HG03432 (cell line): ENCODE data around the gene ZNF423.
"Not testable (repeated sequence)": the region's sequence is repeated elsewhere in the genome, so short reads cannot be mapped to it uniquely, and the experiment has no call there.

ENCODE experiments used
- ATAC-seq: cut with Tn5 transposase; IDR thresholded peaks from one replicate; pipeline ENCODE4 v1.9.1; 2021; ENCODE audit warnings: mild to moderate bottlenecking, moderate library complexity; ENCODE audit not compliant: unreplicated experiment

Gene ZNF423

GRCh38 chr16:49699841-49700175 lies 156.1 kb downstream of the ZNF423 start:
- no peak for ATAC-seq

GRCh38 chr16:49698931-49699840 lies 156.7 kb downstream of the ZNF423 start:
- ATAC-seq = no peak

- no peak for ATAC-seq
These were observed 157.5 kb downstream of the ZNF423 start for GRCh38 chr16:49698453-49698815.

GRCh38 chr16:49697631-49698452 lies 158.1 kb downstream of the ZNF423 start:
- ATAC-seq = no peak

GRCh38 chr16:49696414-49697101 lies 159.4 kb downstream of the ZNF423 start:
- no peak for ATAC-seq

- no peak for ATAC-seq
These were observed 160.0 kb downstream of the ZNF423 start for GRCh38 chr16:49695782-49696413.

- no peak for ATAC-seq
These were observed 162.5 kb downstream of the ZNF423 start for GRCh38 chr16:49693445-49693844.

- no peak for ATAC-seq
These were observed 165.1 kb downstream of the ZNF423 start for GRCh38 chr16:49690778-49691177.

- no peak for ATAC-seq
These were observed 167.7 kb downstream of the ZNF423 start for GRCh38 chr16:49688036-49688697.

- ATAC-seq = no peak
These were observed 168.4 kb downstream of the ZNF423 start for GRCh38 chr16:49687476-49688002.

GRCh38 chr16:49684696-49685095 lies 171.2 kb downstream of the ZNF423 start:
- ATAC-seq = no peak

- ATAC-seq = no peak
These were observed 173.2 kb downstream of the ZNF423 start for GRCh38 chr16:49682577-49683165.

- ATAC-seq = no peak
These were observed 174.6 kb downstream of the ZNF423 start for GRCh38 chr16:49681217-49681883.

- ATAC-seq = no peak
These were observed 176.8 kb downstream of the ZNF423 start for GRCh38 chr16:49679095-49679494.

GRCh38 chr16:49677661-49678060 lies 178.3 kb downstream of the ZNF423 start:
- not testable (repeated sequence) for ATAC-seq

GRCh38 chr16:49675413-49675812 lies 180.5 kb downstream of the ZNF423 start:
- no peak for ATAC-seq

- ATAC-seq = no peak
These were observed 180.9 kb downstream of the ZNF423 start for GRCh38 chr16:49674990-49675389.

GRCh38 chr16:49674351-49674851 lies 181.5 kb downstream of the ZNF423 start:
- no peak for ATAC-seq

GRCh38 chr16:49673442-49673841 lies 182.5 kb downstream of the ZNF423 start:
- ATAC-seq = no peak
